GM10266 (cell line): ENCODE measurements around the gene KCNE2.

Experiments used
- DNase-seq: peaks from one replicate; pipeline ENCODE4 v3.0.0; 2012; ENCODE audit errors: extremely low spot score
- TF ChIP-seq, protein P1 (sequence below): IDR thresholded peaks from 2 replicates; pipeline ENCODE4 v1.5.1; 2012; ENCODE audit warnings: mild to moderate bottlenecking, low read depth; ENCODE audit not compliant: control insufficient read depth, insufficient read depth; ENCODE audit errors: missing control alignments

KCNE2 gene

DNA sequence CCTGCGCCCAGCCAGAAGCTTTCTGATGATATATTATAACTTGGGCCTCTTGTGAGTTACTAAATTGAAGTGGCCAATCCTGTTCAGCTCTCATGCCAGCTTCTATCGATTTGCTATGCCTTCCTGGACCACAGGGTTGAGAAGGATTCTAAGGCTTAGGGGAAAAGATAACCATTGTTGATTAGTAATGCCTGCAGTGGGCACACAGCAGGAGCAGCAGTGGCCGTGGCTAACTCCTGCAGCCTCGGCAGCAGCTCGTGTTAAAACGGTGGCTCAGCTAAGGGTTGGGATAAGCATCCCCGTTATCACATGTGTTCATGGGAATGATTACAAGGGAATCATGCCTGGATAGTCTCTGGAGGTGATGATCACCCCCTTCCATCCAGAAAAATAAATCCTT is 20.5 kb upstream of the KCNE2 start:
- no peak for DNase-seq
- TF ChIP-seq, protein P1, sequence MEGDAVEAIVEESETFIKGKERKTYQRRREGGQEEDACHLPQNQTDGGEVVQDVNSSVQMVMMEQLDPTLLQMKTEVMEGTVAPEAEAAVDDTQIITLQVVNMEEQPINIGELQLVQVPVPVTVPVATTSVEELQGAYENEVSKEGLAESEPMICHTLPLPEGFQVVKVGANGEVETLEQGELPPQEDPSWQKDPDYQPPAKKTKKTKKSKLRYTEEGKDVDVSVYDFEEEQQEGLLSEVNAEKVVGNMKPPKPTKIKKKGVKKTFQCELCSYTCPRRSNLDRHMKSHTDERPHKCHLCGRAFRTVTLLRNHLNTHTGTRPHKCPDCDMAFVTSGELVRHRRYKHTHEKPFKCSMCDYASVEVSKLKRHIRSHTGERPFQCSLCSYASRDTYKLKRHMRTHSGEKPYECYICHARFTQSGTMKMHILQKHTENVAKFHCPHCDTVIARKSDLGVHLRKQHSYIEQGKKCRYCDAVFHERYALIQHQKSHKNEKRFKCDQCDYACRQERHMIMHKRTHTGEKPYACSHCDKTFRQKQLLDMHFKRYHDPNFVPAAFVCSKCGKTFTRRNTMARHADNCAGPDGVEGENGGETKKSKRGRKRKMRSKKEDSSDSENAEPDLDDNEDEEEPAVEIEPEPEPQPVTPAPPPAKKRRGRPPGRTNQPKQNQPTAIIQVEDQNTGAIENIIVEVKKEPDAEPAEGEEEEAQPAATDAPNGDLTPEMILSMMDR = no peak

GRCh38 chr21:34343838-34344381 is 19.9 kb upstream of the KCNE2 start:
- no peak for DNase-seq
- TF ChIP-seq, protein P1 = no peak

GRCh38 chr21:34344584-34344983 is 19.2 kb upstream of the KCNE2 start:
- TF ChIP-seq, protein P1 = no peak
- DNase-seq = no peak

DNA sequence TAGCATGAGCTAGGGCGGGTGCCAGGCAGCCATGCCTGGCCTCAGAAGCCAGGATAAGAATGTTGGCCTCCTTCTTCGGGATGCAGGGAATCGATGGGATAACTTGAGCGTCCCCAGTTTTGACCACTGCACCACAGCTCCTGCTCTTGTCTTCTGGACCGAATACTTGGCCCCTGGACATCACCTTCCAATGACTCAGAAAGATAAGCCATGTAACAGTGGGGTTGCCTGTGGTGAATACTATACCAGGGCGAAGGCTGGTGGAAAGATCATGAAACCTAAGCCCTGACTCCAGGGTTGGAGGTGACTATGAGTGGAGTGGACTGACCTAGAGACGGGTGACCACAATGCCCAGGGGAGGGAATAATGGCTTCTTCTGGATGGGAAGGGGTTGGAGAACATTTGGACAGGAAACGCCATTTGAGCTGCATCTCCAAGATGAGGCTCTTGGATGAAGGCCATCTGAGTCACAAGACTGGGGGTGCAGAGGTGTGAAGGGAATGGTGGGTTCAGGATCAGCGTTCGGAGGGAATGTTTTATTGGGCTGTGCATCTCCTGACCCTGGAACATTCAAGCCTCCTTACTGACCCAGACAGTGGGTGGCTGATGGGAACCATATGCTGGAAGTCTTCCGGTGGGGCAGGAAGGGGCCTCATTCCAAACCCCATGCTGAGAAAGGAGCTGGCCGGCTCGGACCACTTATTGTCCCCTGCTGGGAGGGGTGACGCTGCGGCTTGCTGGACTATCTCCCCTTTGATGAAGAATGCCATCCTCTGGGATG is 18.5 kb upstream of the KCNE2 start:
- TF ChIP-seq, protein P1 = no peak
- no peak for DNase-seq

DNA sequence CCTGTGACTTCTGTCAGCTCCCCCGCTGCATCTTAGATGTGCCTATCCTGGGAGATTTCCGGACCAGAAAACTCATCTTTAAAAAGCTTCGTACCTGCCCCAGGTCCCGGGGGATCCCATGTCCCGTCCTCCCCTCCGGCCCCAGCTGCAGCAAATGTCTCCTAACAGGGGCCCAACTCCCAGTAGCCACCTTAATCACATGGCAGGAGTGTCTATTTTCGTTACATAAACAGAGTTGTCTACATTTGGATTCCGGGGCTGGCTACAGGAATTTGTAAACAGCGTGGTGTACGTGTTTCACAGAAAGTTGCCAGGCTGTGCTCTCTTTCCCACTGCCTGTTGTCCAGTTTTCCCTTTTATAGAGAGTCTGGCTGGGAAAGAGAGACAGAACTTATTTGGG is 17.9 kb upstream of the KCNE2 start:
- no peak for DNase-seq
- TF ChIP-seq, protein P1 = no peak

- no peak for DNase-seq
- TF ChIP-seq, protein P1 = no peak
Observed at GRCh38 chr21:34348890-34349519, 14.8 kb upstream of the KCNE2 start.

- TF ChIP-seq, protein P1 = peak; percentile 59
- peak; percentile 58 for DNase-seq
Observed at GRCh38 chr21:34351786-34352241, 12.0 kb upstream of the KCNE2 start.
